Measurements from ENCODE around the gene REXO5.

- TF ChIP-seq CTCF (IDR thresholded peaks at IDR 0.05) (no peak), ZSCAN18 (CRISPR knock-in tag; IDR thresholded peaks at IDR 0.05) (no peak), ETV6 (CRISPR knock-in tag; IDR thresholded peaks at IDR 0.05) (no peak), TEAD1 (CRISPR knock-in tag; IDR thresholded peaks at IDR 0.05) (no peak), MAX (CRISPR knock-in tag; IDR thresholded peaks at IDR 0.05) (no peak), USF2 (CRISPR knock-in tag; IDR thresholded peaks at IDR 0.05) (no peak), E2F4 (CRISPR knock-in tag; IDR thresholded peaks at IDR 0.05; ENCODE audit: borderline replicate concordance, low read depth) (no peak), RELA (CRISPR knock-in tag; IDR thresholded peaks at IDR 0.05; ENCODE audit: borderline replicate concordance) (no peak), SMAD3 (CRISPR knock-in tag; IDR thresholded peaks at IDR 0.05; ENCODE audit: borderline replicate concordance) (no peak), EMX1 (CRISPR knock-in tag; IDR thresholded peaks at IDR 0.05) (no peak)
These were observed 62.6 kb downstream of the REXO5 start for GRCh38 chr16:20868890-20869289.
